ENCODE results near the gene CCDC192. TPM values are rescaled to one million over a fixed set of nuclear protein-coding genes. Genes with fewer than 3 reads are reported as not detected.

Gene CCDC192
- total and polyA plus RNA-seq, 2 experiments from 2014 or later: 0.40 TPM; not detected in 1

GRCh38 chr5:127962491-127962890 lies 259.3 kb downstream of the CCDC192 start:
- no peaks in the 10 kb centered on the region for H3K27me3 ChIP-seq (ENCODE audit: insufficient read depth)
- H3K4me1 ChIP-seq (ENCODE audit: insufficient read depth): peaks cover 15% of the 10 kb centered on the region
- H3K36me3 ChIP-seq (ENCODE audit: insufficient read depth): no peaks in the 10 kb centered on the region
- TF ChIP-seq CREB1 (CRISPR knock-in tag; IDR thresholded peaks at IDR 0.05; ENCODE audit: low read depth): no peak
- no peak for TF ChIP-seq JUNB (IDR thresholded peaks at IDR 0.05; ENCODE audit: unreplicated experiment)
- TF ChIP-seq REST (IDR thresholded peaks at IDR 0.05; ENCODE audit: unreplicated experiment): no peak
- TF ChIP-seq NANOG (IDR thresholded peaks at IDR 0.05; ENCODE audit: borderline replicate concordance): no peak
- no peak for TF ChIP-seq CTCF (conservative IDR thresholded peaks at IDR 0.05; ENCODE audit: low read depth in 2 of 2)
- no peak for TF ChIP-seq POLR2AphosphoS5 (IDR thresholded peaks at IDR 0.05; ENCODE audit: low read depth)
- TF ChIP-seq STAT1 (IDR thresholded peaks at IDR 0.05; ENCODE audit: unreplicated experiment): no peak
- TF ChIP-seq ZNF331 (CRISPR knock-in tag; IDR thresholded peaks at IDR 0.05; ENCODE audit: low read depth): no peak
- TF ChIP-seq EZH2phosphoT487 (IDR thresholded peaks at IDR 0.05; ENCODE audit: unreplicated experiment): no peak
- TF ChIP-seq ZNF462 (CRISPR knock-in tag; IDR thresholded peaks at IDR 0.05): no peak
- TF ChIP-seq ZNF114 (CRISPR knock-in tag; IDR thresholded peaks at IDR 0.05): no peak
- TF ChIP-seq ETS1 (IDR thresholded peaks at IDR 0.05): no peak
- TF ChIP-seq EZH2 (IDR thresholded peaks at IDR 0.05; ENCODE audit: low read depth, unreplicated experiment): no peak
- H3K4me3 Mint-ChIP-seq: no peak overlapping the region
- no peak overlapping the region for H3K27ac Mint-ChIP-seq
- no peak overlapping the region for H3K4me3 ChIP-seq
- ATAC-seq: no peak
- no peaks in the 10 kb centered on the region for H3F3A ChIP-seq (replicated peaks; ENCODE audit: low read depth)
- no peaks in the 10 kb centered on the region for H3K9me2 ChIP-seq (ENCODE audit: insufficient read depth)
- peaks cover 28% of the 10 kb centered on the region for H3K4me1 Mint-ChIP-seq
- H3K36me3 Mint-ChIP-seq (ENCODE audit: low read depth): no peaks in the 10 kb centered on the region
- no peaks in the 10 kb centered on the region for H3K79me2 ChIP-seq (replicated peaks; ENCODE audit: insufficient read depth)
- DNase-seq (ENCODE audit: low spot score): no peak
- no peak overlapping the region for H3K27ac ChIP-seq (ENCODE audit: low read depth)
- H4K20me1 ChIP-seq (replicated peaks; ENCODE audit: insufficient read depth): no peaks in the 10 kb centered on the region; the same call in 1 of the 2 replicates
- H2AFZ ChIP-seq: no peak overlapping the region
- H3K27me3 Mint-ChIP-seq (ENCODE audit: insufficient read depth, low read depth, poor library complexity): no peaks in the 10 kb centered on the region
- H3K9me3 Mint-ChIP-seq: no peaks in the 10 kb centered on the region
- no peak overlapping the region for H3K4me2 ChIP-seq
